Chondrocyte (in vitro differentiated cells): ENCODE data around the gene CFAP46. TPM values are rescaled to one million over a fixed set of nuclear protein-coding genes. Genes with fewer than 3 reads are reported as not detected.

Experiments
- DNase-seq: peaks from one replicate; pipeline ENCODE4 v3.0.0; 2021; ENCODE audit warnings: mixed read lengths, low spot score
- H3K27ac Mint-ChIP-seq: one replicate; pipeline ENCODE4 v1.8.0; 2021; ENCODE audit warnings: mild to moderate bottlenecking, moderate library complexity, mixed read lengths; ENCODE audit not compliant: unreplicated experiment
- H3K27me3 Mint-ChIP-seq: 2 replicates; pipeline ENCODE4 v1.8.0; 2021; ENCODE audit warnings: low read depth, mixed read lengths
- H3K36me3 Mint-ChIP-seq: 2 replicates; pipeline ENCODE4 v1.8.0; 2021; ENCODE audit warnings: low read depth, mixed read lengths
- H3K4me1 Mint-ChIP-seq: 2 replicates; pipeline ENCODE4 v1.8.0; 2021; ENCODE audit warnings: low read depth, mild to moderate bottlenecking, mixed read lengths
- H3K4me3 Mint-ChIP-seq: one replicate; pipeline ENCODE4 v1.8.0; 2021; ENCODE audit warnings: mild to moderate bottlenecking, moderate library complexity, mixed read lengths; ENCODE audit not compliant: unreplicated experiment
- H3K9me3 Mint-ChIP-seq: 2 replicates; pipeline ENCODE4 v1.8.0; 2021; ENCODE audit warnings: low read depth, mixed read lengths
- CTCF ChIP-seq: fragments of 200-600 bp; sonication (generic); IDR thresholded peaks from 2 replicates; pipeline ENCODE4 v1.5.0; 2021; ENCODE audit warnings: antibody characterized with exemption, mild to moderate bottlenecking, moderate library complexity
- total RNA-seq: library from RNA; stranded (reverse); gene quantifications from 3 replicates; pipeline ENCODE4 v1.2.1, GENCODE V29; 2021

The CFAP46 gene
- total RNA-seq, 1 donor from 2014 or later, result 0.92 TPM

GRCh38 chr10:132907821-132908620, 34.3 kb downstream of the CFAP46 start:
- Mint-ChIP-seq H3K4me1 (no peaks in the 10 kb centered on the region), H3K27ac (no peak overlapping the region), H3K36me3 (peaks cover 4% of the 10 kb centered on the region), H3K27me3 (peaks cover 21% of the 10 kb centered on the region), H3K9me3 (peaks cover 8% of the 10 kb centered on the region), H3K4me3 (no peak overlapping the region)
- DNase-seq, result peak; percentile 81
- TF ChIP-seq CTCF, result no peak

- no peak for TF ChIP-seq CTCF
- Mint-ChIP-seq H3K9me3 (peaks cover 8% of the 10 kb centered on the region), H3K27me3 (peaks cover 24% of the 10 kb centered on the region), H3K4me1 (no peaks in the 10 kb centered on the region), H3K4me3 (no peak overlapping the region), H3K27ac (no peak overlapping the region), H3K36me3 (peaks cover 4% of the 10 kb centered on the region)
- DNase-seq, result peak; percentile 83
Observed at GRCh38 chr10:132906836-132907235, 35.5 kb downstream of the CFAP46 start.

DNA sequence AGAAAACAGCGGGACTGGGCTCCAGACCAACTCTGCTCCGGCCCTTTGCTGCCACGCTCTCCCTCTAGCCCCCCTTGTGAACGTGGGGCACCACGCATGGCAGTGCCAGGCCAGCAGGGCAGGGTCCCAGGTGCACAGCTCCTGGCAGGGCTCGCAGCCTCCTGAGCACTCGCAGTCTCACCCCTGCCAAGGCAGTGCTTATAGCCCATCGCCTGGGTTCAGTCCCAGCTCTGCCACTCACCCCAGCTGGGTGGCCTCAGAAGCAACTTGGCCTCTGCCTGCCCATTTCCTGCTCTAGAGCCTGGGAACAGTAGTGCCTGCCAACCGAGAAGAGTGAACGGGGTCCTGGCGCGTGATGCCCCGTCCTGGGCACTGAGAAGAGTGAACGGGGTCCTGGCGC, 36.3 kb downstream of the CFAP46 start:
- Mint-ChIP-seq H3K4me1 (no peaks in the 10 kb centered on the region), H3K4me3 (no peak overlapping the region), H3K36me3 (peaks cover 7% of the 10 kb centered on the region), H3K27ac (no peak overlapping the region), H3K27me3 (peaks cover 30% of the 10 kb centered on the region), H3K9me3 (peaks cover 14% of the 10 kb centered on the region)
- no peak for TF ChIP-seq CTCF
- DNase-seq, result peak; percentile 69

- Mint-ChIP-seq H3K9me3 (peaks cover 19% of the 10 kb centered on the region), H3K4me1 (no peaks in the 10 kb centered on the region), H3K27me3 (peaks cover 30% of the 10 kb centered on the region), H3K4me3 (no peak overlapping the region), H3K27ac (no peak overlapping the region), H3K36me3 (peaks cover 11% of the 10 kb centered on the region)
- peak; percentile 53 for DNase-seq
- no peak for TF ChIP-seq CTCF
Observed at GRCh38 chr10:132905661-132906060, 36.7 kb downstream of the CFAP46 start.

GRCh38 chr10:132904814-132905649, 37.3 kb downstream of the CFAP46 start:
- Mint-ChIP-seq H3K27me3 (peaks cover 30% of the 10 kb centered on the region), H3K4me3 (no peak overlapping the region), H3K9me3 (peaks cover 20% of the 10 kb centered on the region), H3K27ac (no peak overlapping the region), H3K36me3 (peaks cover 12% of the 10 kb centered on the region), H3K4me1 (no peaks in the 10 kb centered on the region)
- no peak for TF ChIP-seq CTCF
- peak; percentile 51 for DNase-seq
